Measurements from ENCODE around the gene ERBB4.

DNA sequence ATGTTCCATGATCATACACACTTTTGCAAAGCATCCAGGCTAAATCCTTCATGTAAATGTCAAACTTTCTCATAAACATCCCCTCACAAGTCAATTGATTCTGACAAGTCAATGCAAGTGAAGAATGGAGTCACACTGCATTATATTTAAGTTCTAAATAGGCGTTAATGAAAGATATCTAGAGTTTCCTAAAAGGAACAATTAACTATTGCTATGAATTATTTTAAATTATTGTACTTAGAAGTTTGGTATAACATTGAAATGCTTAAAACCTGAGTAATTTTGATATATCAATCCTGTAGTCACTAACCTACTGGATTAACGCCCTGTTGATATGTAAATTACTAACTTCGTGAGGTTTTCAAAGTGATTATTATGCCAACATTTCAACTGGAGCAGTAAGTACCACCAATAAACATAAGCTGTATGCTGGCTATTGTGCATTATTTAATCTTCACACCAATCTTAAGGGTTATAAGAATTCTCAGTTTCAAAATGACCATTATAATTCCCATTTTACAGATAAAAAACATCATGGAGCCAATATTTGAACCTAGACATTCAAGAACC lies 884.3 kb downstream of the ERBB4 start:
- TF ChIP-seq, protein P1, sequence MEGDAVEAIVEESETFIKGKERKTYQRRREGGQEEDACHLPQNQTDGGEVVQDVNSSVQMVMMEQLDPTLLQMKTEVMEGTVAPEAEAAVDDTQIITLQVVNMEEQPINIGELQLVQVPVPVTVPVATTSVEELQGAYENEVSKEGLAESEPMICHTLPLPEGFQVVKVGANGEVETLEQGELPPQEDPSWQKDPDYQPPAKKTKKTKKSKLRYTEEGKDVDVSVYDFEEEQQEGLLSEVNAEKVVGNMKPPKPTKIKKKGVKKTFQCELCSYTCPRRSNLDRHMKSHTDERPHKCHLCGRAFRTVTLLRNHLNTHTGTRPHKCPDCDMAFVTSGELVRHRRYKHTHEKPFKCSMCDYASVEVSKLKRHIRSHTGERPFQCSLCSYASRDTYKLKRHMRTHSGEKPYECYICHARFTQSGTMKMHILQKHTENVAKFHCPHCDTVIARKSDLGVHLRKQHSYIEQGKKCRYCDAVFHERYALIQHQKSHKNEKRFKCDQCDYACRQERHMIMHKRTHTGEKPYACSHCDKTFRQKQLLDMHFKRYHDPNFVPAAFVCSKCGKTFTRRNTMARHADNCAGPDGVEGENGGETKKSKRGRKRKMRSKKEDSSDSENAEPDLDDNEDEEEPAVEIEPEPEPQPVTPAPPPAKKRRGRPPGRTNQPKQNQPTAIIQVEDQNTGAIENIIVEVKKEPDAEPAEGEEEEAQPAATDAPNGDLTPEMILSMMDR (IDR thresholded peaks at IDR 0.05), result no peak
- no peak for TF ChIP-seq POLR2A (IDR thresholded peaks at IDR 0.05)

All from lower leg skin (tissue), 3 donors.